ENCODE measurements around the gene ASNSD1.

- TF ChIP-seq POLR2A (IDR thresholded peaks at IDR 0.05): no peak
- TF ChIP-seq, protein P1, sequence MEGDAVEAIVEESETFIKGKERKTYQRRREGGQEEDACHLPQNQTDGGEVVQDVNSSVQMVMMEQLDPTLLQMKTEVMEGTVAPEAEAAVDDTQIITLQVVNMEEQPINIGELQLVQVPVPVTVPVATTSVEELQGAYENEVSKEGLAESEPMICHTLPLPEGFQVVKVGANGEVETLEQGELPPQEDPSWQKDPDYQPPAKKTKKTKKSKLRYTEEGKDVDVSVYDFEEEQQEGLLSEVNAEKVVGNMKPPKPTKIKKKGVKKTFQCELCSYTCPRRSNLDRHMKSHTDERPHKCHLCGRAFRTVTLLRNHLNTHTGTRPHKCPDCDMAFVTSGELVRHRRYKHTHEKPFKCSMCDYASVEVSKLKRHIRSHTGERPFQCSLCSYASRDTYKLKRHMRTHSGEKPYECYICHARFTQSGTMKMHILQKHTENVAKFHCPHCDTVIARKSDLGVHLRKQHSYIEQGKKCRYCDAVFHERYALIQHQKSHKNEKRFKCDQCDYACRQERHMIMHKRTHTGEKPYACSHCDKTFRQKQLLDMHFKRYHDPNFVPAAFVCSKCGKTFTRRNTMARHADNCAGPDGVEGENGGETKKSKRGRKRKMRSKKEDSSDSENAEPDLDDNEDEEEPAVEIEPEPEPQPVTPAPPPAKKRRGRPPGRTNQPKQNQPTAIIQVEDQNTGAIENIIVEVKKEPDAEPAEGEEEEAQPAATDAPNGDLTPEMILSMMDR (IDR thresholded peaks at IDR 0.05 in 8 of 11, conservative IDR thresholded peaks at IDR 0.05 in 3 of 11): no peak
Observed at GRCh38 chr2:189661957-189662321, 680 bp downstream of the ASNSD1 start.

Data from spleen (tissue), 7 donors.